C1 segment of cervical spinal cord (tissue), 14 donors: ENCODE measurements around the gene YTHDF2.
"Not testable (repeated sequence)": the region's sequence is repeated elsewhere in the genome, so short reads cannot be mapped to it uniquely, and the experiment has no call there.

ENCODE experiments used
- DNase-seq, 14 donors: peaks; one replicate each; lab custom pipeline; 2025; lab: John Stamatoyannopoulos, UW

Gene YTHDF2

DNA sequence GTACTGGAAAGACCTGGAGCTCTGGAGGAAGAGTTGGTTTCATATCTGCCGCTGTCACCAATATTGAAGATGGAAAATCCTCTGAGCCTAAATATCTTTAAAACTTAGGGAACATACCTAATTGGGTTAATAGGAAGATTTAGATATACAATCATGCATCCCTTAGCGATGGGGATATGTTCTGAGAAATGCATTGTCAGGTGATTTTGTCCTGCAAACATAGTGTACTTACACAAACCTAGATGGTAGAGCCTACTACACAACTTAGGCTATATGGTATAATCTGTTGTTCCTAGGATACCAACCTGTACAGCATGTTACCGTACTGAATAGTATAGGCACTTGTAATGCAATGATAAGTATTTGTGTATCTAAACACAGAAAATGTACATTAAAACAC, 22.5 kb downstream of the YTHDF2 start:
- DNase-seq: no peak

GRCh38 chr1:28761189-28761588, 24.4 kb downstream of the YTHDF2 start:
- DNase-seq: no peak

DNA sequence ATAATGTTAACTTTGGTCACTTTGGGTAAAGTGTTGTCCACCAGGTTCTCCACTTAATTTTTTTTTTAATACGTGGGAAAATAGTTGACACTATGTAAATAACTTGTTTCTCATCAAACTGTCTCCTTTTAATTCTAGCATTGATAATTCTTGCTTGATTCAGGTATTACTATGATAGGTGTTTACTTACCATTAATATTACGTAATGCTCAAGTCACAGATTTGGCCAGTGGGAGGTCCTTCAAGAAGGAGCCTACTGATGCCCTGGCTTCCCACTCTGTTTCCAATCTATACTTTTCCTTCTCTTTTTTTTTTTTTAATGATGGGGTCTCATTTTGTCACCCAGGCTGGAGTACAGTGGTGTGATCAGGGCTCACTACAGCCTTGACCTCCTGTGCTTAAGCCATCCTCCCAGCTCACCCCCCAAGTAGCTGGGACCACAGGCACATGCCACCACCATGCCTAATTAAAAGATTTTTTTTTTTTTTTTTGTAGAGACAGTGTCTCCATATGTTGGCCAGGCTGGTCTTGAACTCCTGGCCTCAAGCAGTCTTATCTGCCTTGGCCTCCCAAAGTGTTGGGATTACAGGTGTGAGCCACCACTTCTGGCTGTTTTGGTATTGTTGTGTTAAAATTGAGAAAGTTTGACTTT, 29.9 kb downstream of the YTHDF2 start:
- no peak for DNase-seq

DNA sequence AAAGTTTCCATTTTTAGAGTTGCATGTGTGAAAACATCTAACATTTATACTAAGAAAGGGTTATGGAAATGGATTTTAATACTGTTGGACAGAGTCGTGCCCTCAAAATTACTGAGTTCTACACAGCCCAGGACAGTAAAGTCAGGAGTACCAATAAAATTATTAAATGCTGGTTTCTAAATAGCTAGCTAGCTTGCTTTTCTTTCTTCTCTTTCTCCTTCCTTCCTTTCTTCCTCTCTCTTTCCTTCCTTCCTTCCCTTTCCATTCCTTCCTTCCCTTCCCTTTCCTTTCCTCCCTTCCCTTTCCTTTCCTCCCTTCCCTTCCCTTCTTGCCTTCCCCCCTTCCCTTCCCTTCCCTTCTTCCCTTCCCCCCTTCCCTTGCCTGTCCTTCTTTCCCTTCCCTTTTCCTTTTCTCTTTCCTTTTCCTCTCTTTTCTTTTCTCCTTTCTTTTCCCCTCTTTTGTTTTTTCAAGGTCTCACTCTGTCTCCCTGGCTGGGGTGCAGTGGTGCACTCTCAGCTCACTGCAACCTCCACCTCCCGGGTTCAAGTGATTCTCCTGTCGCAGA, 33.9 kb downstream of the YTHDF2 start:
- DNase-seq: no peak

DNA sequence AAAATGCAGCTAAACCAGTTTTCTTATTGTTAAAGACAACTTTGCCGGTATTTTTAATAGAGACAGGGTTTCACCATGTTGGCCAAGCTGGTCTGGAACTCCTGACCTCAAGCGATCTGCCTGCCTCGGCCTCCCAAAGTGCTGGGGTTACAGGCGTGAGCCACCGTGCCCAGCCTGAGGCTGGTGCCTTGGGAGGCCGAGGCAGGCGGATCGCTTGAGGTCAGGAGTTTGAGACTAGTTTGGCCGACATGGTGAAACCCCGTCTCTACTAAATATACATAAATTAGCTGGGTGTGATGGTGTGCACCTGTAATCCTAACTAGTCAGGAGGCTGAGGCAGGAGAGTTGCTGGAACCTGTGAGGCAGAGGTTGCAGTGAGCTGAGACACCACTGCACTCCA, 35.2 kb downstream of the YTHDF2 start:
- DNase-seq: not testable (repeated sequence)

- DNase-seq: no peak
These were observed 36.4 kb downstream of the YTHDF2 start for GRCh38 chr1:28773105-28773504.

DNA sequence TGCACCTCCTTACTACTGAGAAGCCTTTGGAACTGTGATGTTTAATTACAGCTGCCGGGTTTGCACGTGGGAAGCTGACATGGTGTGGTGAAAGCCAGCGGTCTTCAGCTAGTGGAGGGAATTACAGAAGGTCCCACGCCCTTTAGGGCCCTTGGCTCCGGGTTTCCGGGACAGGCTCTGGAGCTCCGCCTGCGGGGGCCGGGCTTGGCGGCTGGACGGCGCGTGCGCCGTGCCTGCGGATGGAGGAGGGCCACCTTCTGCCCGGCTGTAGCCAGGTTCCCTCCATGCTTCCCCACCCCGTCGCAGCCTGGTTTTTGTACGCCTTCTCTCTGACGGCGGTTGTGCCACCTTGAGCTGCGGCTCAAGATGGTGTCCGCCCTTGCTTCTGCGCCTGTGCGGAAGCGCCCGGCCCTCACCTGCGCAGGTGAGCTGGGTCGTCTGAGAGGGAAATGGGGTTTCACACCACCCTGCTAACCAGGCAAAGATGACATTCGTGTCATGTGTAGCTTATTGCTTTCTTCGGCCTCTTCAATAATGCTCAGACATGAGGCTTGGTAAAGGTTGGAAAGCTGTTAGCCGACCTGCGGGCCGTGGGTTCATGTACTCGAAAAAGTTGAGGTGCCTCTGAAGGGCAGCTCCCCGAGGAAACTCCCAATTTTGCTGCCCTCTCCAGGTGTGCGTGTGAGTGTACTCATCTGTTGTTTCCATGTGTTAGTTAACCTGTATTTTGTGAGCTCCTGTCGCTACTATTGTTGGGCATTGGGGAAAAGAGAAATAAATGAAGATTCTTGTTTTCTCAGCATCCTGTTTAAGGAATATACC, 38.6 kb downstream of the YTHDF2 start:
- peak in 6 of 14 donors; percentile 6 to 63 (median 38) for DNase-seq

DNA sequence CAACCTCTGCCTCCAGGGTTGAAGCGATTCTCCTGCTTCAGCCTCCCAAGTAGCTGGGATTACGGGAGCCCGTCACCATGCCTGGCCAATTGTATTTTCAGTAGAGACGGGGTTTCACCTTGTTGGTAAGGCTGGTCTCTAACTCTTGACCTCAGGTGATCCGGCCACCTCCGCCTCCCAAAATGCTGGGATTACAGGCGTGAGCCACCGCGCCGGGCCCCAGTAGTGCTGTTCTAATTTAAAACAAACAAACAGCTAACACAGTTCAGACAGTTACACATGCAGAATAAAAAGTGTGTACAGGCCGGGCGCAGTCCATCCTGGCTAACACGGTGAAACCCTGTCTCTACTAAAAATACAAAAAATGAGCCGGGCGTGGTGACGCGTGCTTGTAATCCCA, 39.6 kb downstream of the YTHDF2 start:
- no peak for DNase-seq

DNA sequence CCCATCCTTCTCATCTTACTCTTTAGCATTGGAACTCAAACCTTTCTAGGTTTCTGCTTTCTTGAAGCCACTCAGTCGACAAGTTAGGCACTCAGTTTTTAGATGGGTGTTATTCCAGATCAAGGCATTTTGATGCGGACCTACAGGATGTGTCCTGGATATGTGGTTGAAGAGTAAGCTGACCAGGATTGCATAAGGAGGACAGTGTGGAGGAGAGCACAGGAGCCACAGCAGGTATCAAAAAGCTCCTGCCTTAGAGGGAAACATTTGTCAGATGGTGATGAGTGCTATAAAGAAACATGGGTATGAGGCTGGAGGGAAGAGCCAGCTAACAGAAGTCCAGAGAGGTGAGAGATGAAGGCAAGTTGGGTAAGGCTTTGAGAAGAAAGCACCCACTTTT, 41.3 kb downstream of the YTHDF2 start:
- no peak for DNase-seq

- no peak for DNase-seq
These were observed 43.1 kb downstream of the YTHDF2 start for GRCh38 chr1:28779751-28780408.

GRCh38 chr1:28781305-28781704, 44.6 kb downstream of the YTHDF2 start:
- DNase-seq: no peak

- no peak for DNase-seq
These were observed 45.3 kb downstream of the YTHDF2 start for GRCh38 chr1:28782011-28782410.

GRCh38 chr1:28783363-28783762, 46.6 kb downstream of the YTHDF2 start:
- DNase-seq: no peak

GRCh38 chr1:28789412-28789811, 52.7 kb downstream of the YTHDF2 start:
- DNase-seq: no peak

- no peak for DNase-seq
These were observed 53.1 kb downstream of the YTHDF2 start for GRCh38 chr1:28789816-28790215.

- no peak for DNase-seq
These were observed 53.8 kb downstream of the YTHDF2 start for GRCh38 chr1:28790377-28791035.

DNA sequence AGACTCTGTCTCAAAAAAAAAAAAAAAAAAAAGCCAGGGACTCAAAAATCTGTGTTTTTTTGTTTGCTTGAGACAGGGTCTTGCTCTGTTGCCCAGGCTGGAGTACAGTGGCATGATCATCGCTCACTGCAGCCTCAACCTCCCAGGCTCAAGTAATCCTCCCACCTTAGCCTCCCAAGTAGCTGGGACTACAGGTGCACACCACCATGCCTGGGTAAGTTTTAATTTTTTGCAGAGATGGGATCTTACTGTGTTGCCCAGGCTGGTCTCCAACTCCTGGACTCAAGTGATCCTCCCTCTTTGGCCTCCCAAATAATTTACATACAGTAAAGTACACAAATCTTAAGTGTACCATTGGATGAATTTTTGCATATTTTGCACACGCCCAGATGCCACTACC, 55.2 kb downstream of the YTHDF2 start:
- not testable (repeated sequence) for DNase-seq

DNA sequence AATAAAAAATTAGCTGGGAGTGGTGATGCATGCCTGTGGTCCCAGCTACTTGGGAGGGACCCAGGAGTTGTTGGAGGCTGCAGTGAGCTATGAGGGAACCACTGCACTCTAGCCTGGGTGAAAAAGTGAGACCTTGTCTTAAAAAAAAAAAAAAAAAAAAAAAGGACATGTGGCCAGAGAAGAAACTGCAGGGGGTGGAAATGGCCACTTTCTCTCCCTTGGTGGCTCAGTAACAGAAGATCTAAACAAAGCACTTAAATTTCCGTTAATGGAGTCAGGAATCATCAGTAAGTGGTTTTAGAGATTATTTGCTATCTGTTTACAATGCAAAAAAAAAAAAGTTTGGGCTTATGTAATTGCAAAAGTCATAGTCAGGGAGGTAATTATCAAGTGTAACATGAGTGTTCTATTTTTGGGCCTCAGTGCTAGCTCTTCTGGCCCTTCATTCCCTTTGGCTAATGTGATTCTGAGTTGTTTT, 55.9 kb downstream of the YTHDF2 start:
- no peak for DNase-seq

GRCh38 chr1:28794582-28794981, 57.8 kb downstream of the YTHDF2 start:
- not testable (repeated sequence) for DNase-seq

DNA sequence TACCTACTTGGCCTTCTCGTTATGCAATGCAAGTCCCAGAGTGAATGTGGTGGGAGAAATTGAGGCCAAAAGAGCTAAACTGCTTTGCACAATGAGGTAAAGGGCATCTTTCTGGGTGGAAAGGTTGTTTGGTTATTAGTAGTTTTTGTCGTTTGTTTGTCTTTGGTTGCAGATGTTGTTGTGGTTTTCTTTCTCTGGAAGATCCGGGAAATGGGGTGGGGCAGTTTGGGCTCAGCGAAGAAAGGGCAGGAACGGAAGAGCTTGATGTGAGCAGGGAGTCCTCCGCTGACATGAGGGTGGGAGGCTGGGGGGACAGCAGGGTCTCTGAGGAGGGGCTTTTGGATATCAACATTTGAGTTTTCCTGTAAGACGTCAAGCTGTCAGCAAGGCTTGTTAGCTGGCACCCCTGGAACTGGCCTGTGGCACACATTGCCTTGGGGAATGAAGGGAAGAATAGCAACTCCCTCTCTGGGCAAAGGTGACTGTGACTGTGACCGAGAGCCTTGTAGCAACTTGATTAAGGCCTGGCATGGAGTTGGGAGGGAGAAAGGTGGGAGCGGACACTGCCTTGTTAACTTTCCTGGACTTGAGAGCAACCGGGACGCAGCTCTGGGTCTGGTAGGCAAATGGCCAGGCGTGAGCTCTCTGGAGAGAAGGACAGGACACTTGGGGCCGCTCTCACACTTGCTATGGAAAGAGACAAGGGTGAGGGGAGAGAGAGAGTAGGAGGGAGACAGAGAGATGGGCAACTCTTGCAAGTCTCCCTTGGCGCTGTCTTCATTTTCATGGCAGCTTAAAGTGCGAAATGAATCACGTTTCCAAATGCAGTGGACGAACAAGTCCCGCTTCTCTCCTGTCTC, 59.8 kb downstream of the YTHDF2 start:
- DNase-seq: no peak

DNA sequence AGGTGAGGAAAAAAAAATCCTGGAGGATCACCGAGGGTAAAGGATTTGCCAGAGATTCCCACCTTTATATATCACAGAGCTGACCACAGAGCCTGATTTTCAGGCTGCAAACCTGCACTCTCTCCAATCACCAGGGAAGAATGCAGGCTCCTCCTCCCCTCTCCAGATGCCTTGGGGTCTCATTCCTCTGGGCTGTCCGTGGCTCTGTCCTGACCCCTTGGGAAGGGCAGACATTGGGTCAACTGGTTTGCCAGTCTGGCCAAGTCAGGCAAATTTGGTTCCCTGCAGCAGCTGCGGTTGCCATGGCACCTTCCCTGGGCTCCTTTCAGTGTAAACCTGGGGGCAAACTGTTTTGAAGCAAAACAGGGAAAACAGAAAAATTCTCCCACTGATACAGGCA, 63.6 kb downstream of the YTHDF2 start:
- DNase-seq: no peak
